Measurements from ENCODE around the gene SORCS1. TPM values are rescaled to one million over a fixed set of nuclear protein-coding genes. Genes with fewer than 3 reads are reported as not detected.

SORCS1 gene
- total and polyA plus RNA-seq, 2 of the 13 experiments (the other 11 are each of a cell fraction or from before 2014, with no cell fraction given): not detected

DNA sequence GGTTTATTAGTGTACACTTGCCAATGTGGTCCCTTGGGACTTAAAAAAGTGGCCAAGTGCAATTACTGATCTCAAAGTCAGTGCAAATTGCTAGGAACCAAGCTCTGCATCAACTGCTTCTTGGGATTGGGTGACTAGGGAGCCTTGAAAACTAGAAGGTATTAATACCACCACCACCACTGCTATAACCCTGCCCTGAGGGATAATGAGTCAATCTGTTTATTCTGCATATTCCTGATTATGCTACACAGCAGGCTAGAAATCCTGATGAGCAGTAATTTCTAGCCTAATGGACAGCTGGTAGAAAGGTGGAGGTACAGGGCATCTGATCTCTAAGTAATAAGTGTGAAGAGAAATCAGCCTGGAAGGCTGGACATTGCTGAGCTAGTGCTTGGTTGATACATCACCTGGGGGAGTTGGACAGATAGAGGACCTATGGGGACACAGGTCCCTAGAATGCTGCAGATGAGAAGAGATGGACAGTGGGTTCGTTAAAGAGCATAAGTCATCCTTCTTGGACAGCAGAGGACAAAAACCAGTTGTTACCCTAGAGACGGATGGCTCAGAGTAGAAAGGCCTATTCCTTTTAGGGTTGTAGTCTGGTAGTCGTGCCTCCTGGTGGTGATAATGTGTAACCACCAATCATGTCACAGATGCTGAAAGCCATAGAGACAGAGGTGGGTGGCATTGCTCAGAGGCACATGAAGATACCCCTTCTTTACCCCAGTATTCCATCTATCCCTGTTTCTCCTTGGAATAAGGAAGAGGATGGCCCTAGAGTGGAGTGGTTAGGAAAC, 554.8 kb downstream of the SORCS1 start (continued):
- TF ChIP-seq HOXD1 (CRISPR knock-in tag; IDR thresholded peaks at IDR 0.05): no peak
- TF ChIP-seq ZNF891 (CRISPR knock-in tag; IDR thresholded peaks at IDR 0.05): no peak
- no peak for TF ChIP-seq BRD4 (CRISPR knock-in tag; IDR thresholded peaks at IDR 0.05)
- TF ChIP-seq ZNF775 (CRISPR knock-in tag; IDR thresholded peaks at IDR 0.05; ENCODE audit: borderline replicate concordance): no peak

DNA sequence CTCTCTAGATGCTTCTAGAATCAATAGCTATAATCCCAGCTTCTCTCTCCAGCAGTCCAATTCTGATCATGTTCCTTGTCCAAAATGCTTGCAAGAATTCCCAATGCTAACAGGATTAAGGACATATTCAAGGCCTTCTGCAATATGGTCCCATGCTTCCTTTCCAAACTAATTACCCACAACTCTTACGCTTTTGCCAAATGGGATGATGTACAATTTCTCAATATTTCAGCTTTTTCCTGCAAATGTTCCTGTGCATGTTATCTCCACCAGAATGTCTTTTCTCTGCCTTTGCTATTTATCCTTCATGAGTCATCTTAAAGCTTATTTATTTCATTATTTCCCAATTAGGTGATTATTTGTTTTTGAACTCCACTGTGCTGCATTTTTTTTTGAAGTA, 556.4 kb downstream of the SORCS1 start:
- H3K27me3 ChIP-seq (ENCODE audit: control insufficient read depth in 1 of 2, insufficient read depth in 2 of 2, low read length in 2 of 2): no peaks in the 10 kb centered on the region
- no peak overlapping the region for H3K4me2 ChIP-seq (ENCODE audit: low read depth, low read length)
- H3K4me1 ChIP-seq (ENCODE audit: insufficient read depth, low read length): no peaks in the 10 kb centered on the region
- CTCF ChIA-PET (ENCODE audit: low intra/inter-chr PET ratio, low total read pairs): no interaction called here
- FAIRE-seq: no peak
- 15% methylated on average over 1 of the region's 1 CpG for WGBS (ENCODE audit: low lambda C conversion rate)
- no peaks in the 10 kb centered on the region for H3K36me3 ChIP-seq (replicated peaks in 1 of 2; ENCODE audit: control insufficient read depth in 1 of 2, insufficient read depth in 2 of 2, low read length in 2 of 2)
- no peak overlapping the region for H3K27ac ChIP-seq (ENCODE audit: extremely low read length, insufficient read depth, low read length)
- POLR2A ChIA-PET: no interaction called here
- BruUV-seq (replicated peaks): no TSS peak
- H3K9ac ChIP-seq (ENCODE audit: insufficient read depth, low read depth, low read length): no peak overlapping the region
- no peak overlapping the region for H2AFZ ChIP-seq (ENCODE audit: low read length)
- intact Hi-C loops (cut with micrococcal nuclease; ENCODE audit: unreplicated experiment): no loop called here
- in situ Hi-C loops (cut with HindIII; ENCODE audit: extremely low pct_ligation_motif_present, low pct_unique_long_range_greater_than_20kb): no loop called here
- no peaks in the 10 kb centered on the region for H3K79me2 ChIP-seq (ENCODE audit: insufficient read depth, low read length)
- TF ChIP-seq NR2F1 (CRISPR knock-in tag; IDR thresholded peaks at IDR 0.05) (no peak), ZNF326 (CRISPR knock-in tag; IDR thresholded peaks at IDR 0.05; ENCODE audit: borderline replicate concordance) (no peak), THYN1 (CRISPR knock-in tag; IDR thresholded peaks at IDR 0.05; ENCODE audit: borderline replicate concordance, low read depth) (no peak), ZNF562 (CRISPR knock-in tag; IDR thresholded peaks at IDR 0.05; ENCODE audit: borderline replicate concordance) (no peak), POLR2G (IDR thresholded peaks at IDR 0.05; ENCODE audit: low read depth, low read length) (no peak), POLR2A (IDR thresholded peaks at IDR 0.05; ENCODE audit: insufficient read depth in 1 of 2, low read depth in 2 of 2, low read length in 2 of 2) (no peak), ZNF616 (CRISPR knock-in tag; IDR thresholded peaks at IDR 0.05; ENCODE audit: low read depth) (no peak)
- no peak for DNase-seq (ENCODE audit: low spot score)
- H3K4me3 ChIP-seq (replicated peaks in 1 of 3; ENCODE audit: insufficient read depth in 1 of 3, low read depth in 2 of 3, low read length in 3 of 3): no peak overlapping the region
- ATAC-seq: no peak
- 0 out of 2 replicates have a peak, but pooled peaks cover 9% of the 10 kb centered on the region for H3K9me3 ChIP-seq (ENCODE audit: low read length)
- no peaks in the 10 kb centered on the region for H4K20me1 ChIP-seq (ENCODE audit: insufficient read depth, low read length)

Measured in HepG2 (cell line).